AML-193 (cell line): Measurements from ENCODE around the gene SUV39H1.
"Not testable (repeated sequence)": the region's sequence is repeated elsewhere in the genome, so short reads cannot be mapped to it uniquely, and the experiment has no call there.

Experiments
- DNase-seq, 2 experiments: peaks; one replicate each; lab custom pipeline; 2025; lab: John Stamatoyannopoulos, UW

The SUV39H1 gene

GRCh38 chrX:48688531-48689150, 7.9 kb upstream of the SUV39H1 start:
- DNase-seq: no peak

- no peak for DNase-seq
These were observed 7.2 kb upstream of the SUV39H1 start for GRCh38 chrX:48689208-48689920.

- not testable (repeated sequence) for DNase-seq
These were observed 4.8 kb upstream of the SUV39H1 start for GRCh38 chrX:48691746-48692145.

GRCh38 chrX:48694776-48695533, 1.6 kb upstream of the SUV39H1 start:
- DNase-seq: no peak

GRCh38 chrX:48695534-48695896, 1.0 kb upstream of the SUV39H1 start:
- DNase-seq: no peak

GRCh38 chrX:48695925-48696300, 621 bp upstream of the SUV39H1 start:
- DNase-seq: no peak

GRCh38 chrX:48696909-48697727, 584 bp downstream of the SUV39H1 start:
- peak; percentile 5 to 18 for DNase-seq

GRCh38 chrX:48698306-48698705, 1.8 kb downstream of the SUV39H1 start:
- DNase-seq: no peak

GRCh38 chrX:48700246-48700645, 3.7 kb downstream of the SUV39H1 start:
- no peak for DNase-seq

- DNase-seq: no peak
These were observed 4.6 kb downstream of the SUV39H1 start for GRCh38 chrX:48700951-48701653.

GRCh38 chrX:48702032-48702431, 5.5 kb downstream of the SUV39H1 start:
- DNase-seq: no peak

GRCh38 chrX:48702716-48703115, 6.2 kb downstream of the SUV39H1 start:
- no peak for DNase-seq

- no peak for DNase-seq
These were observed 6.7 kb downstream of the SUV39H1 start for GRCh38 chrX:48703228-48703627.

- no peak for DNase-seq
These were observed 7.3 kb downstream of the SUV39H1 start for GRCh38 chrX:48703642-48704481.

- DNase-seq: no peak
These were observed 9.3 kb downstream of the SUV39H1 start for GRCh38 chrX:48705871-48706270.

- DNase-seq: no peak
These were observed 13.1 kb downstream of the SUV39H1 start for GRCh38 chrX:48709522-48710112.

GRCh38 chrX:48711162-48711928, 14.8 kb downstream of the SUV39H1 start:
- no peak for DNase-seq

- DNase-seq: no peak
These were observed 15.5 kb downstream of the SUV39H1 start for GRCh38 chrX:48711929-48712505.

- DNase-seq: no peak
These were observed 17.3 kb downstream of the SUV39H1 start for GRCh38 chrX:48713847-48714246.
